GM19452 (cell line): Measurements from ENCODE around the gene IKZF5.
A peak's percentile ranks its signal among the peaks of the same experiment; 100 is the strongest.

Experiments
- ATAC-seq: cut with Tn5 transposase; IDR thresholded peaks from one replicate; pipeline ENCODE4 v1.9.1; 2021; ENCODE audit not compliant: unreplicated experiment

The IKZF5 gene, protein sequence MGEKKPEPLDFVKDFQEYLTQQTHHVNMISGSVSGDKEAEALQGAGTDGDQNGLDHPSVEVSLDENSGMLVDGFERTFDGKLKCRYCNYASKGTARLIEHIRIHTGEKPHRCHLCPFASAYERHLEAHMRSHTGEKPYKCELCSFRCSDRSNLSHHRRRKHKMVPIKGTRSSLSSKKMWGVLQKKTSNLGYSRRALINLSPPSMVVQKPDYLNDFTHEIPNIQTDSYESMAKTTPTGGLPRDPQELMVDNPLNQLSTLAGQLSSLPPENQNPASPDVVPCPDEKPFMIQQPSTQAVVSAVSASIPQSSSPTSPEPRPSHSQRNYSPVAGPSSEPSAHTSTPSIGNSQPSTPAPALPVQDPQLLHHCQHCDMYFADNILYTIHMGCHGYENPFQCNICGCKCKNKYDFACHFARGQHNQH

DNA sequence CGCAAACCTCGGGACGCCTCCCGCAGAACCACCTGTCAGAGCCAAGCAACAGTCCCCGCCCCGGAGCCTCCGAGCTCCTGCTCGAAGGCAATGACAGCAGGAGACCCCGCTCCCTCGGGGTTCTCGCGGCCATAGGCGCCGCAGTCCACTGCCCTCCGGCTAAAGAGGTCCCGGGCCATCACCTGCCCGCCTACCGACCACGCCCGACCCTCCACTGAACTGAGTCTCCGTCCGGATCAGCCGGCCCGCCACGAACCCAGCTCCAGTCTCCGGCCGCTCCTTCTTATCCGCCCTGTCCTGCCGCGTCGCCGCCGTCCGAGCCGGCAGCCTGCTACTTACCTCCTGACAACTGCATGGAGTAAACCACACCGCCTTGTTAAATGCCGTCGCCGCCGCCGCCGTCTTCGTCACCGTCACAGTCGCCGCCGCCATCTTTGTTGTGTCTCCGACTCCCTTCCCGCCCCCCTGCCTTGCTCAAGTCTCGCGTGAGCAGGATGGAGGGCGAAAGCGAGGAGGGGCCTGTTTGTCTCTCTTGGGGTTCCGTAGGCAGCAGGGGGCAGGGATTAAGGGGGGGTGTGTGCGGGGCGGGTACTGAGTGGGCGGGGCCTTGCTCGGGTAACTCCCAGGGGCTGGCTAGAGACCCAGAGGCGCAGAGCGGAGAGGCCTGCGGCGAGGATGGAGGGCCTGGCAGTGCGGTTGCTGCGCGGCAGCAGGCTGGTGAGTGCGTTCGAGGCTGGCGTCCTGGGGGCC lies at the start of gene IKZF5, which contains the start of gene ACADSB:
TSS of gene IKZF5 (minus strand) at position 441 of the 750 bp plus-strand sequence. CDS start 10,170 bp downstream, outside the sequence.
TSS of gene ACADSB (plus strand) at position 652 of the 750 bp plus-strand sequence. CDS start at position 676, 24 bp downstream.
- peak; percentile 84 for ATAC-seq

DNA sequence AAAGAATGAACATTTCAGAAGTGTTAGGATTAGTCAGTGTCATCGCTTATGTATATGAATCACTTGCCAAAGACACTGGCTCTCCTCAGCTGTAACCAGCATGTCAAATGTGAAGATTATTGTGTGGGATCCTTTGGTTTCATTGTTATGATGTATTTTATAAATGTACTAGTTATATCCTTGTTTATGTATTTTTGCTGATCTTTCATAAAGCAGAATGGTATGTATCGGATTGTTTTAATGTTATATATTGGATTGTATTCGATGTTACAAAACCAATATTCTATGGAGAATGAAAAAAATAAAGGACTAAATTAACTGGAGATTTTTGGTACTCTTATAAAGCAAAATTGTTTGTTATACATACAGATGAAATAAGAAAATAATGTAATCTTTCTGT lies 49.4 kb upstream of the IKZF5 start:
- no peak for ATAC-seq

DNA sequence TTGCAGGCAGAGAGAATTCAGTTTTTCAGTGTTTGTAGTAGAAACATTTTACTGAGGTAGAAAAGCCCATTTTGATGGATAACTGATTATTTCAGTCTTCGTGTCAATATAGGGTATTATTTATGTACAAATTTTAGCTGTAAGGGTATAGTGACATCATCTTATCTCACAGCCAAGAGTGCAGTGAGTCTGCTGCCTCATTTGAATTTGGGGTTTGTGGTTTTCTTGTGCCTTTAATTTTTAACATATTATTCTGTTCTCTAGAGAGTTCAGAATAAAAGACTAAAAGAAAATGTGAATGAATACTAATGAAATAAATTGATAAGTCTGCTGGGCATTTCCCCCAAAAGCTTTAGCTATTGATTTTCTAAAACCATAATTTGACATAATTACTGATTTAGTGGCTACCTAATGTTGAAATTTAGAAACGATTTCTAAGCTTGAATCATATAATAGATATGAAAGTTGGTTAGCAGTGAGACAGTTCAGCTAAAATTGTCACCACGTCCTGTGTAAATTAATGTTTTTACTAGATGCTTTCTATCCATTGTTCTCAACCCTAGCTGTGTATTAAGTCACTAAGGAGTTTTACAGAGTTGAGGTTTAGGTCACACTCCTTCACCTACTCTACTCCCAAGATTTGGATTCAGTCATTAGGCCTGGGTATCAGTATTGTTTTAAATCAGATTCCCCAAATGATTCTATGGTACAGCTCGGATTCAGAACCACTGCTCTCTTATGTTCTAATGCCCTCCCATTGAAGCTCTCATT lies 37.6 kb upstream of the IKZF5 start:
- no peak for ATAC-seq

DNA sequence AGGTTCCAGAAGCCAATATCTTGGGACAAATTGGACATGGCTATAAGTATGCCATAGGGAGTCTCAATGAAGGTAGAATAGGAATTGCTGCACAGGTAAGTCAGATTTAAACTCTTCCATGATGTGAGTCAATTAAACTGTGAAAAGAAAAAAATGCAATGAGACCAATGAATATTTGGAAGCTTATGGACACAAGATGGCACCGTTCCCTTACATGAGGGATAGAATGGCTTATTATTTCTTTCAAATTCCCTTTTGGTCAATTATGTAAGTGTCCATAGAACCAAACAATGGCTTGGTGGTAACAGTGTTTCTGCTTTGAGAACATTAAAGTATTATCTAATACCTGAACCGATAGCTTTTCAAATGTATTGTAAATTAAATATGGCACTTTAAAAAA lies 35.8 kb upstream of the IKZF5 start:
- no peak for ATAC-seq

DNA sequence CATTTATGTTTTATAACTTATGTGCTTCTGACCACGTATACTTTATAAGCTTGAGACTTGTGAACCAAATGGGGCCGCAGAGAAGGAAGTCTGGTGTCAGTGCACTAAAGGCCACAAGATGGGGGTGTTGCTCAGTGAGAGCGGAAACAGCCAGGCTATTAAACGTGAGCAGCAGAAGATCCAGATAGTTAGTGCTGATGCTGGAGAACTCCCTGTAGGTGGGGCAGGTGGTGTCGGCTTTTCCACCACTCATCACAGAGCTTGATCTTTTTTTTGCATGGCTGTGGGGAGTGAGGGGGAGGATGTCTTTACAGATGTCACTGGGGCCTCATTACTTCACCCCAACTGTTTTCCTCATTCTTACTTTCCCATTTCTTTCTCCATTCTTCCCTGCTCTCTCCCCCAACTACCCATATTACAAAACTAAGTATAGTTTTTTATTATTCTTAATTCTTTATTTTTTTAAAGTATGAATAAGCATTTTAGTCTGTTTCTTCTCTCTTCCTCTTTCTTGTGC lies 34.9 kb upstream of the IKZF5 start:
- peak; percentile 57 for ATAC-seq

DNA sequence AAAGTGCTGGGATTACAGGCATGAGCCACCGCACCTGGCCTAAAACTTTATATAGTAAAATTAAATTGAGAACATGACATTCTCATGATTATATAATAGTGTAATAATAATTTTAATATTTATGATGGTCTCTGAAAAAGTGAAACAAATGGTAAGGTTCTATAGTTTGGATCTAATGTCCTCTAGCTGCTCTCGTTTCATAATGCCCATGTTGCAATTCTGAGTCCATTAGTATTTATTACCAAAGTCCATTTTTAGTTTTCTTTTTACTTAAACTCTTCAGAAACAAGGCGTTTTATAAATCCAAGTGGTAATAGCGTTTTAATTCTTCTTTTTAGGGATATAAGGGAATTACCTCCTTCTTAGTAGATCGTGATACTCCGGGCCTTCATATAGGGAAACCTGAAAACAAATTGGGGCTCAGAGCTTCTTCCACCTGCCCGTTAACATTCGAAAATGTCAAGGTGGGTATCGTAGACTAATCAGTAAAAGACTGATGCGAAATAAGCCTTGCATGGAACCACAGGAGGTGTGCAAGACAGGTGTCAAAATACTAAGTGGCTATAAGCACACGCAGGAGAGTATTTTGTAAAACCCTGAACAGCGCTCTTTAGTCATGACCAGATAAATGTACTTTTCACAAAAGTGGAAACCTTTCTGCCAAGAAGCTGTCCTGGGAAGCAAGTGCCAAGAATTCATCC lies 34.3 kb upstream of the IKZF5 start:
- no peak for ATAC-seq

DNA sequence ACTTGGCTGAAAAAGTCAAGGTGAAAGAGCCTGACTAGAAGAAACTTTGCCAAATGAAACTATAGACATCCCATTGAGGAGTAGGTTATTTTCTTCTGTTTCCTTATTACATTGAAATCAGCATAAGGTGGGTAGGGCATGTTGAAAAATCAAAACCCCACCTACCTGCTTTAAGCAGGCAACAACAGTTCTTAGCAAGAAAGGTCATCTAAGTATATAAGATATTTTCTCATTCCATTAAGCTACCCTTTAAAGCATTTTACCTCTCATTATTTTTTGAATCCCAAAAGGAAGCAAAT lies 31.0 kb upstream of the IKZF5 start:
- no peak for ATAC-seq

DNA sequence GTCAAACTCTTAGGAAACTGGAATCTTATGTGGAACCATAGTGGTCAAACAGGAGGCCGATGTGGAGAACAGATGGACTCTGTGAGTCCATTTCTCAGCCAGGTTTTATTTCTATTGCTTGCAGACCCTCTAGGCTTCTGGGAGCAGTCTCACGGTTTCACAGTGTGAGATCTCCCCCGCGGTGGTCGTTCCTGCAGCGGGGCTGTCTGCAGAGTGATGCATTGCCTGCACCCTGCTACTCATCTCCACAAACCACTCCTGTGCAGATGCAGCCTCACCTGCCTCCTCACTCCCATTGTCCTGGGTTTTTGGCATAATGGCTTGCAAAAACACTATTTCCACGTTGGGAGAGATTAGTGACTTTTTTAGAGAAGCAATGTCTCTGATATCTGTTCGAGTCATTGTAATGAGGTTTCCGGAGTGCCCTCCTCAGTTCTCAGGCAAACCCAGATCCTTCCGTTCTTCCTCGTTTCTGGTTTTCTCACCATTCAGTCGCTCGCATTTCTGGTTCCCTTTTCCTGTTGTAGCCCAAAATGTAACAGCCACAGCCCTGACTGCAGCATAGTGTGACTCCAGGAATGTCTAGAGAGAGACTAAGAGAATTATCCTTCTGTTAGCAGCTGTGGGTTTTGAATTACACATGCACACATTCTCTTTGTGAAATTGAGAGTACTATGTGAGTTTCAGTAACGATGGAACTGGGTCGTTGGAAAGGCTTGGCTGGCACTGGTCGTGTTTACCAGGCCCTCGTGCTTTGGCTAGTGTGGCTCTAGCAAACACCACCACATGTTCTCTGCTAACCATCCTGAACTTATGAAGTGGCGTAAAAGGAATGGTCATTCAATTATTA lies 30.4 kb upstream of the IKZF5 start:
- peak; percentile 65 for ATAC-seq

DNA sequence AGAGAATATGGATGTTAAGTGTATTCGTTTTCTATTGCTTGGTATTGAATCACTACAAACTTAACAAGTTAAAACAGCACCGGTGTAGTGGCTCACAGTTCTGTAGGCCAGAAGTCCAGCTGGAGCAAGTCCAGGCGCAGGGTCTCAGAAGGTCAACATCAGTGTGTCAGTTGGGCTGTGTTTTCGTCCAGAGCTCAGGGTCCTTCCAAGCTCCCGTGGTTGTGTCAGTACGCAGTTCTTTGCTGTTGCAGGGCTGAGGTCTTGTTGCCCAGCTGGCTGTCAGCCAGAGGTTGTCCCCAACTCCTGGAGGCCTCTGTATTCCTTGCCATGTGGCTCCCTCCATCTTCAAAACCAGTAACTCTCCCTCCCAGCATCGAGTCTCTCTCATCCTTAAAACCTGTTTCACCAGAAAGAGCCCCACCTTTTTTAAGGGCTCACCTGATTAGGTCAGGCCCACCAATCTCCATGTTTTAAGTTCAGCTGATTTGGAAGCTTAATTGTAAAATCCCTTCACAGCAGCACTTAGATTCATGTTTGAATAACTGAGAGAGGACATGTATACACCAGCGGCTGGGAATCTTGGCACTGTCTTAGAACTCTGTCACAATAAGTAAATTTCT lies 27.0 kb upstream of the IKZF5 start:
- no peak for ATAC-seq

DNA sequence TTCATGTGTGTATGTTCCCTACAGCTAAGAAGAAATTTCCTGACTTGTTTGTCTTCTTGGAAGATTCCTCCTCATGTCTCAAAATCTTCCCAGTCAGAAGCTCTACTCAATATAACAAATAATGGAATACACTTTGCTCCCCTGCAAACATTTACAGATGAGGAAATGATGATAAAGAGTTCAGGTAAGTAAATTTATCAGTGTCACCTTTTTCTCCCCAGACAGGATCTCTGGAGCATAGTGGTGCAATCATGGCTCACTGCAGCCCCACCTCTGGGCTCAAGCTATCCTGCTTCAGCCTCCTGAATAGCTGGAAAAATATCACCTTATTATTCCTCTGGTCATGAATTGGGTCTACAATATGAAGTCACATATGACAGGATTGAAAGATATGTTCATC lies 25.7 kb upstream of the IKZF5 start:
- no peak for ATAC-seq

DNA sequence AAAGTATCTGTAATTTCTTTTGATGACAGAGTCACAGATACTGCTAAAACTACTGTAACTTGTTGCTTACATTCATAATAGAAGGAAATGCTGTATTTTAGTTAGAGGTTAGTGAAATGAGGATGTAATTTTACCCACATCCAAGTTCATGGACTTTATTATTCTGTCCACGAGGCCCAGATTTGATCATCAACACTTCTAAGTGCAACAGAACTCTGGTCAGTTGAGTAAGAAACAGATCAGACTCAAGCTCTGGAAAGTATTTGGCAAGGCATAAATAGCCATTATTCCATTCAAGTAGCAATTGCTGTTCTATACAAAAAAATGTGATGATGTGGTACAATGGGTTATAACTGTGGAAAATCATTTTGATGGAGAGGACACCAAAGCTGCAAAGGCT lies 22.5 kb upstream of the IKZF5 start:
- ATAC-seq, result no peak

DNA sequence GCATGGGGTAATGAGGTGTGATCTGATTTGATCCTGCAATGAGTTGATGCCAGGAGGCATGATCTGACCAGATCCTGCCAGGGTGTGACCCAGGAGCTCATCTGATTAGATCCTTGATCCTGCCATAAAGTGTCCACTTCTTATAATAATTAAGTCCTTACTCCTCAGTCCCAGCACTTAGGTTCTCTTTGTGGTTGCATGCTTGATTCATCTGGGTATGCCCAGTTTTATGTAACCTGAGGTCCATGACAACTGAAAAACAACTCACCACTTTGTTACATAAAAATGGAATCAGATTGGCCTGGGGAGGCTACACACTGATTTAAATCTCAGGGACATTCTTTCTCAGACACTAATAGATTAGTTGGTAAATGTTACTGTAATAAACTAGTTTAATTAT lies 19.3 kb upstream of the IKZF5 start:
- ATAC-seq, result no peak

DNA sequence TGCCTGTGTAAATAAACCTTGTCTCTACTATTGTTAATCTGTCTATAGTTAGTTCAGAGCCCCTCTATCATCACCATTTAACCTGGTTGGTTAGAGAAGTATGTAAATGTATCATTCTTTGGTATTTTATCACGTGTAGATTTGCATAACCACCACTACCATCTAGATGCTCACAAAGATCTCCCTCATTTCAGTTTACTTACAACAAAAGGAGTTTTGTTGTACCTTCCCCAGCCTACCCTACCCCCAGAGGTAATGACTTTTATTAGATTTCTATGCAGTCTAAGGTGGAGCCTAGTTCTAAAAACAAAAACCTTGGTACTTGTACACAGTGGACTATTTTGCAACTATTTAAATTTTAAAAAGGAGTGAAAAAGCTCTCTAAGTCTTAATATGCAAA lies 17.7 kb upstream of the IKZF5 start:
- ATAC-seq, result no peak

DNA sequence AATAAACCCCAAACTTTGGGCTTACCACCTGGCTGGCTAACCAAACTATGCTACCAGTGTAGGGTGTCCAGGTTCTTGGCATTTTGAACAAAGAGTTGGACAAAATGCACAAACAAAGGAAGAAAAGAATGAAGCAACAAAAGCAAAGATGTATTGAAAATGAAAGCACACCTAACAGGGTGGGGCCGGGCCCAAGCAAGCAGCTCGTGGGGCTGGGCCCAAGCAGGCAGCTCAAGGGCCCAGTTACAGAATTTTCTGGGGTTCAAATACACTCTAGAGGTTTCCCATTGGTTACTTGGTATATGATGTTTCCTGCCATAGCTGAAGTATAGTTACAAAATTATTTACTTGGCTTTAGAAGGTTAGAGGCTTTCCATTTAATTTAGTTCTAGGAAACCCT lies 15.9 kb upstream of the IKZF5 start:
- ATAC-seq, result no peak

DNA sequence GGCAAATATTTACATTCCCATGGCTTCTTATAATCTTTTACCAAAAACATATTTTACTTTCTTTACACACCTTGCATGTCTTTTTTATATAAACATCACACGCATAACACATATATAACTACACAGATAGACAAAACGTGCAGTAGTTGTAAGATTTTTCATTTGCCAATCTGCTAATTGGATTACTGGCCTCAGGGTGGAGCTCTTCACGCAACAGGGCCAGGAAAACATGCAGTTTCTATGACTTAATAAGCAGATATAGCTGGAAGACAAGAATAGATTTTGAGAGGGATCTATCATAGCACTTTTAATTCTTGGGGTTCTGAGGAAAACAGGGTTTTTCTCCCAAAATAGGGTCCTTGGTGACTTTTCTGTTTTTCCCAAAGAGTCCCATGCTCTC lies 12.9 kb upstream of the IKZF5 start:
- ATAC-seq, result no peak

DNA sequence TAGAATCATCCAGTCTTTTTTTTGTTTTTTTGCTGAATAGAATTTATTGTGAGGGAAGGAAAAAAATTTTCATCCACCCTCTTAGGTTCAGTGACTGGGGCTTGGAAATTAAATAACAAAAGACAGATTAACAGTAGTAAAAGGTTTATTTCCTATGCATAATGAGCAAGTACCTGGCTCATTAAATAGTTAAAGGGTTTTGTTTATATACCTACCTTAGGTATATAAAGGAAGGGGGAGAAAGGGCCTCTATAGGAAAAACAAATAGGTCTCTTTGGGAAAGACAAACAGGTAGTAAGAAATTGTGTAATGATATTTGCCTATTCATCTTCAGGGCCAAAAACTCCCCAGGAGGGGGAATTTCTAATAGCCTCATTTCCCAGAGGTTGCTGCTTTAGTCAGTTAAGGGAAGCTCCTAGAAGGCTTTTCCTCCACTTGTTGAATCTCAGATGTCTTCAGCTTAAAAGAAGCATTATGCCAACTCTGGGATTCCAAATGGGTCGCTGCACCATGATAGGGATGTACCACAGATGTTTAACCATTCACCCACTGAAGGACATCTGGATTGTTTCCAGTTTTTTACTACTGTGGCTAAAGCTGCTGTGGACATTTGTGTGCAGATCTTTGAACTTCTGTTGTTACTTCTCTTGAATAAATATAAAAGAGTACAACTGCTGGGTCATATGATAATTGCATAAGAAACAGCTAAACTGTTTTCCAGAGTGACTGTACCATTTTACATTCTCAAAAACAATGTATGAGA lies 11.5 kb upstream of the IKZF5 start:
- ATAC-seq, result no peak

DNA sequence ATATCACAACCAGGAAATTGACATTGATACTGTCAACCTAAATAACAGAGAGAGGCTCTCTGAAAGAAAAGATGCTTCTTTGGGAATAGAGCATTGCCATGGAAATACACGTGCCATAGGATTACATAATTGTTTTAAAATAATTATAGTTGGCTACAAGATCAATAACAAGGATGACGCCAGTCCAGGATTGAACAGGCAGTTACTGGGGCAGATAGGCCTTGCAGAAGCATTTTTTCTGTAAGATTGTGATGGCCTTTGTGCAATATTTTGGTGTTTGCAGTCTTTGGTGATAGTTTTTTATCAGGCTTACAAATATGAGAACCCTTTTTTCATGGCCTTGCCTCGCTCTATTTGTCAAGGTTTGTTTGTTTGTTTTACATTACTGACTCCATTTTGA lies 10.7 kb upstream of the IKZF5 start:
- ATAC-seq, result no peak

DNA sequence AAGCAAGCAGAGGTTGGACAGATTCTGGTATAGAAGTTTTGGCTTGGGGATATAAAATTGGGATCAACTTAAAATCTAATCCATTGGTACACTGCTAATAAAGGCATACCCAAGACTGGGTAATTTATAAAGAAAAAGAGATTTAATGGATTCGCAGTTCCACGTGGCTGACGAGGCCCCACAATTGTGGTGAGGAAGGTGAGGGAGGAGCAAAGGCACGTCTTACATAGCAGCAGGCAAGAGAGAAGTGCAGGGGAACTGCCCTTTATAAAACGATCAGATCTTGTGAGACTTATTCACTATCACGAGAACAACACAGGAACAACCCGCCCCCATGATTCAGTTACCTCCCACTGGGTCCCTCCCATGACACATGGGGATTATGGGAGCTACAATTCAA lies 9.9 kb upstream of the IKZF5 start:
- ATAC-seq, result no peak
